ENCODE measurements around the gene CFAP74.
"Not testable (repeated sequence)": the region's sequence is repeated elsewhere in the genome, so short reads cannot be mapped to it uniquely, and the experiment has no call there.

The CFAP74 gene

DNA sequence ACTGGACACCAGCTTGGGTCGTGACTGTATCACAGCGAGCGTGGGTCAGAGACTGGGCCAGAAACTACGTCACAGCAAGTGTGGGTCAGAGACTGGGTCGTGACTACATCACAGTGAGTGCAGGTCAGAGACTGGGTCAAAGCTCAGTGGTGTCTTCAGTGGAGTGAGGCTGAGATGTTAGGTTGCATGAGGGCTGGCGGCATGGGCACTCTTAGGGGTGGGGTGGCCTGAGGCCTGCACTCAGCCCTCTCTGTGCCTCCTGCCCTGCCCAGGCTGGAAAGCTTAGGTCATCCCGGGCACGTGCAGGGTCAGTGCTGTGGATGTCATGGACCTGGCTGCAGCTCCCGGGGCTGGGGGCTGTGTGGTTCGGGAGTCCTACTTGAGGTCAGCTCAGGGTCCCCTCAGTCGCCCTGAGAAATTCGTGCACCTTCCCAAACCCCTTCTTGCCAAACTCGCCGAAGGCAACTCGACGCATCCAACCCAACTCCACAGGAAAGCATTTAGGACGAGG is 19.0 kb downstream of the CFAP74 start:
- no peak for DNase-seq

DNA sequence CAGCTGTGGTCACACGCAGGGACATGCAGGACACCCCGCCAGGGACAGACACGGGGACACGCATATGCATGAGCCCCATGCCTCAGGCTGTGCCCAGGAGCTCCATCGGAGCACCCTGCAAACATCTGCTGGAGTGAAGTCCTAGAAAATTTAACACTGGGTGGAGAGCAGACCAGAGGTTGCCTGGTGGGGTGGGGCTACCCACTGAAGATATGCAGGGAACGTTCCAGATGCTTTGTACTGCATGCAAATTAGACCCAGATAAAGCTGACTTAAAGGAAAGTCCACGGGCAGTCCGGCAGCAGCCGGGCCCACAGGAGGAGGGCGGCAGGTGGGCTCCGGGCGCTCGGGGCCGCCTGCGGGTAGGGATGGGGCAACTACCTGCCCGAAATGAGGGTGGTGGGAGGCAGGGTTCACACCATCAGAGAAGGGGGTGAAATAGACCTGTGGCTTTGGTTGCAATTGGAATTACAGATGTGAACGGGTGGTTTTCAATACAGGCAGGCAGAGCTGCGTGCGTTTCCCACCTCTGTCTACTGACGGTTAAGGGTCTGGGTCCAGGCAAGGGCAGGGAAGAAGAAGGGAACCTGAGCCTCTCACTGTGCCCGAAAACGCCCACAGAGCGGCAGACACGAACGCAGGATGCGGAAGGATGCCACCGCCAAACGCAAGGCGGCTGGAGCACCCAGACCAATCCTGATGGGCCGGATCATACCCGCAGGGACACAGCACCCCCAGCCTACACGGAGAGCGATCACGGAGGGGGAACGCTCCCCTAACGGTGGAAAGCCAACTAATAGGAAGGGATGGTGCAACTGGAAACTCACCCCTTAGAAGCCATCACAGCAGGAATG is 21.0 kb downstream of the CFAP74 start:
- no peak for DNase-seq

DNA sequence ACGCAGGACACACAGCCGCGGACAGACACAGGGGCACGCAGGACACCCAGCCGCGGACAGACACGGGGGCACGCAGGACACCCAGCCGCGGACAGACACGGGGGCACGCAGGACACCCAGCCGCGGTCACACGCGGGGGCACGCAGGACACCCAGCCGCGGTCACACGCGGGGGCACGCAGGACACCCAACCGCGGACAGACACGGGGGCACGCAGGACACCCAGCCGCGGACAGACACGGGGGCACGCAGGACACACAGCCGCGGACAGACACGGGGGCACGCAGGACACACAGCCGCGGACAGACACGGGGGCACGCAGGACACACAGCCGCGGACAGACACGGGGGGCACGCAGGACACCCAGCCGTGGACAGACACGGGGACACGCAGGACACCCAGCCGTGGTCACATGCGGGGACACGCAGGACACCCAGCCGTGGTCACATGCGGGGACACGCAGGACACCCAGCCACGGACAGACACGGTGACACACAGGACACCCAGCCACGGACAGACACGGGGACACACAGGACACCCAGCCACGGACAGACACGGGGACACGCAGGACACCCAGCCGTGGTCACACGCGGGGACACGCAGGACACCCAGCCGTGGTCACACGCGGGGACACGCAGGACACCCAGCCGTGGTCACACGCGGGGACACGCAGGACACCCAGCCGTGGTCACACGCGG is 21.8 kb downstream of the CFAP74 start:
- not testable (repeated sequence) for DNase-seq

DNA sequence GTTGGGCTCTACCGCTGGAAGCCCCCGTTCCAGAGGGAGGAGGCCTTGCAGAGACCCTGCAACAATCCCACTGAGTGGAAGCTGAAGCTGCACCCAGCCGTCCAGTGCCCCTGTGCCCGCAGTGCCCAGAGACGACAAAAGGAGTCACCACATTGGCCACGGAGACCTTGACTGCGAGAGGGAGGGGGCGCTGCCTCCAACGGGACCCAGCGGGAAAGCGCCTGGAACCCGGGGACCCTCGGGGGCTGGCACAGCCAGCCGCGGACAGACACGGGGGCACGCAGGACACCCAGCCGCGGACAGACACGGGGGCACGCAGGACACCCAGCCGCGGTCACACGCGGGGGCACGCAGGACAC is 22.5 kb downstream of the CFAP74 start:
- no peak for DNase-seq

DNA sequence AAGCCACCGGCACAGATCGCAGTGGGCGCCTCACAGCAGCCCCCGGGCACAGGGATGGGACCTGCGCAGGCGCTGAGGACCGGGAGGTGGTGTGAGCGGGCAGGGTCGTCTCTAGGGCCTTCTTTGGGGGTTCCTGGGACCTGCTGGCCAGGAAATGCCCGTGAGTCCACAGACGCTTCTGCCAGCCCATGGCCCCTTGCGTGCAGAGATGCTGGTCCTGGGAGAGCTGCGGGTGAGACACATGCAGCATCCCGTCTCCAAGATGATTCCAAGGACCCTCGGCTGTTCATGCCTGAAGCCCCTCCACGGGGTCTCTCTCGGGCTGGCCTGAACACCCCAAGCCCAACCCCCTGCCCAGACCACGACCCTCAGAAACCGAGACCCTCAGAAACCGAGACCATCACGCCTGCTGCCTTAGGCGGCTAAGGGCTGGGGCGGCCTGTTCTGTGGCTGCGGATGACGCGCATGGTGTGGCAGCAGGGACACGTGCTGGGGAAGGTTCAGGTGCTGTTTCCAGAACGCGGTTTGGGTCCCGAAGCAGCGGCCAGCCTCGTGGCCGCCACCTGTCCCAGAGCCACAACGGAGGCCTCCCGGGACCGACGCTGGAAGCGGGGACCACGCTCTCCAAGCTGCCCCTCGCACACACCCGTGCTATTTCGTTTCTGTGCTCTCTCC is 23.0 kb downstream of the CFAP74 start:
- no peak for DNase-seq

DNA sequence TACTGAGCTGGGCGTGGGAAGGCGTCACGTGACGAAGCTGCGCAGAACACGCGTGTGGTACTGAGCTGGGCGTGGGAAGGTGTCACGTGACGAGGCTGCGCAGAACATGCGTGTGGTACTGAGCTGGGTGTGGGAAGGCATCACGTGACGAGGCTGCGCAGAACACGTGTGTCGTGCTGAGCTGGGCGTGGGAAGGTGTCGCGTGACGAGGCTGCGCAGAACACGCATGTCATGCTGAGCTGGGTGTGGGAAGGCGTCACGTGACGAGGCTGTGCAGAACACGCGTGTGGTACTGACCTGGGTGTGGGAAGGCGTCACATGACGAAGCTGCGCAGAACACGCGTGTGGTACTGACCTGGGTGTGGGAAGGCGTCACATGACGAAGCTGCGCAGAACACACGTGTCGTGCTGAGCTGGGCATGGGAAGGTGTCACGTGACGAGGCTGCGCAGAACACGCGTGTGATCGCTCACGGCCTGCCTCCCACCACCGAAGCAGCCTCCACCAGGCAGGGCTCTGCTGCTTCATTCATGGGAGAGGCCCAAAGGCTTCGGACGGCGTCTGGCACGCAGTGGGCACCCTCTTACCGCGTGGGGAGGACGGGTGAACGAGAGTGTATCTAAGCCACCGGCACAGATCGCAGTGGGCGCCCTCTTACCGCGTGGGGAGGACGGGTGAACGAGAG is 24.0 kb downstream of the CFAP74 start:
- no peak for DNase-seq

DNA sequence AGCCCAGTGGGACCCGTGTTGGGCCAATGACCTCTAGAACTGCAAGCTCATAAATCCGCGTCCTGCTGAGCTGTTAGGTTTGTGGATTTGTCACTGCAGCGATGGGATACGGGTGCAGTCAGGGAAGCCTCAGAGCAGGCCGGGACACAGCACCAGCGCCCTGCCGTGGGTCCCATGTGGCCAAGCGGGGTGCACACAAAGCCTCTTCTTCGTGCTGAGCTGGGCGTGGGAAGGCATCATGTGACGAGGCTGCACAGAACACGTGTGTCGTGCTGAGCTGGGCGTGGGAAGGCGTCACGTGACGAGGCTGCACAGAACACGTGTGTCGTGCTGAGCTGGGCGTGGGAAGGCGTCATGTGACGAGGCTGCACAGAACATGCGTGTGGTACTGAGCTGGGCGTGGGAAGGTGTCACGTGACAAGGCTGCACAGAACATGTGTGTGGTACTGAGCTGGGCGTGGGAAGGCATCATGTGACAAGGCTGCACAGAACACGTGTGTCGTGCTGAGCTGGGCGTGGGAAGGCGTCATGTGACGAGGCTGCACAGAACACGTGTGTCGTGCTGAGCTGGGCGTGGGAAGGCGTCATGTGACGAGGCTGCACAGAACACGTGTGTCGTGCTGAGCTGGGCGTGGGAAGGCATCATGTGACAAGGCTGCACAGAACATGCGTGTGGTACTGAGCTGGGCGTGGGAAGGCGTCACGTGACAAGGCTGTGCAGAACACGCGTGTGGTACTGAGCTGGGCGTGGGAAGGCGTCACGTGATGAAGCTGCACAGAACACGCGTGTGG is 24.7 kb downstream of the CFAP74 start:
- DNase-seq, result not testable (repeated sequence)

DNA sequence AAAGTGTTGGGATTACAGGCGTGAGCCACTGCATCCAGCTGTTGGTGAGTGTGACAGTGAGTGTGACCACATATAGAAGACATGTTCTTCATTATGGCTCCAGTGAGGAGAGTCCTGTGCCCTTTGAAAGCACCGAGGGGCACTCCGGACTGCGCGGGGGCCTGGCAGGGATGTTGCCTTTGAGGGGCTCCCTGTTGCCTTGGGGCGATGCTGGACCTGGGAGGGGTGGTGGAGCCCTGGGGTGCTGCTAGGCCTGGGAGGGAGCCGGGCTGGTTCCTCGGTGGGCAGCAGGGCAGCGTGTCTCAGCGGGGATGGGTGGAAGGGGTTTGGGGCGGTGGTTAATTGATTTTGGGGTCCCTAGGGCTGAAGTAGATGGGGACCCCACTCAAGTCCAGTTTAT is 25.5 kb downstream of the CFAP74 start:
- no peak for DNase-seq

DNA sequence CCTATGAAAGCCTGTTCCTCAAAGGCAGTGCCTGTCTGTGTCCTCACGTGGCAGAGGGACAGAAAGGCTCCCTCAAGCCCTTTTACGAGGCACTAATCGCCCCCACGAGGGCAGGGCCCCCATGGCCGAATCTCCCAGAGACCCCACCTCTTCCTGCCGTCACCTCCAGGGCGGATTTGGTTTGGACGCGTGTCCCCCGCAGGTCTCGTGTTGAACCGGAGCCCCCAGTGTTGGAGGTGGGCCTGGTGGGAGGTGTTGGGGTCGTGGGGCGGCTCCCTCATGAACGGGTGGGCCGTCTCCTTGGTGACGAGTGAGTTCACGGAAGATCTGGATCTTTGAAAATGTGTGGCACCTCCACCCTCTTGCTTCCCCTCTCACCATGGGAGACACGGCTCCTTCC is 27.6 kb downstream of the CFAP74 start:
- DNase-seq, result no peak

DNA sequence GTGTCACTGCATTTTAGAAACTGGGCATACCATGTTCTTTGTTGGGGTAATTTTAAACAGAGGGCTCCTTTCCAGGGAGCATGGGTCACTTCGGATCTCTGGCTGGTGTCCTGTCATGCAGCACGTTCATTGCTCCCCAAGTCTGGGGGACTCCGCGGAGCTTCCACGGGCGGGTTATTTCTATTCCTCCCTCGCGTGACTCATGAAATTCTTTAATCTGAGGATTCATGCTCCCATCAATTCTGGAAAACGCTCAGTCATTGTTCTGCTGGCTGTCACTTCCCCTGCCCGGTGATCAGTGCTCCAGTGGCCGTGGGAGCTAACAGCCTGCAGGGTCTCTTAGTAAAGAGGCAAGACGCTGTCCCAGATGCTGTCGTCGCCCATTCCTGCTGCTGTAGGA is 28.1 kb downstream of the CFAP74 start:
- DNase-seq, result no peak

DNA sequence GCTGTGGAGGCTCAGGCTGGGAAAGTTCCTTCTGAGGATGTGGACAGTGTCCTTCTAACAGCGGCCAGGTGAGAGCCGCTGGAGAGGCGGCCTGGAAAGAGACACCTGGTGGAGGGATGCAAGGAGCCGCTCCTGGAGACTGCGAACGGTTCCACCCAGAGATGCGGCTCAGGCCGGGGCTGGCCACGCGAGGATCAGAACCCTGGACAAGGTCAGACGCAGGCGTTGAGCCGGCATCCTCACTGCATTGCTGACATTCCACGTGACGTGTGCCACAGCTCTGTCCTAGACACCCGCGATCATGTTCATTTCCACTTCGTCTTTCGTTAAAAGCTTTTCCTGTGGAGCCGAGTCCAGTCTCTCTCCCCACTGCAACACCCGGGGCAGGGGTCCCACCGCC is 28.8 kb downstream of the CFAP74 start:
- no peak for DNase-seq

DNA sequence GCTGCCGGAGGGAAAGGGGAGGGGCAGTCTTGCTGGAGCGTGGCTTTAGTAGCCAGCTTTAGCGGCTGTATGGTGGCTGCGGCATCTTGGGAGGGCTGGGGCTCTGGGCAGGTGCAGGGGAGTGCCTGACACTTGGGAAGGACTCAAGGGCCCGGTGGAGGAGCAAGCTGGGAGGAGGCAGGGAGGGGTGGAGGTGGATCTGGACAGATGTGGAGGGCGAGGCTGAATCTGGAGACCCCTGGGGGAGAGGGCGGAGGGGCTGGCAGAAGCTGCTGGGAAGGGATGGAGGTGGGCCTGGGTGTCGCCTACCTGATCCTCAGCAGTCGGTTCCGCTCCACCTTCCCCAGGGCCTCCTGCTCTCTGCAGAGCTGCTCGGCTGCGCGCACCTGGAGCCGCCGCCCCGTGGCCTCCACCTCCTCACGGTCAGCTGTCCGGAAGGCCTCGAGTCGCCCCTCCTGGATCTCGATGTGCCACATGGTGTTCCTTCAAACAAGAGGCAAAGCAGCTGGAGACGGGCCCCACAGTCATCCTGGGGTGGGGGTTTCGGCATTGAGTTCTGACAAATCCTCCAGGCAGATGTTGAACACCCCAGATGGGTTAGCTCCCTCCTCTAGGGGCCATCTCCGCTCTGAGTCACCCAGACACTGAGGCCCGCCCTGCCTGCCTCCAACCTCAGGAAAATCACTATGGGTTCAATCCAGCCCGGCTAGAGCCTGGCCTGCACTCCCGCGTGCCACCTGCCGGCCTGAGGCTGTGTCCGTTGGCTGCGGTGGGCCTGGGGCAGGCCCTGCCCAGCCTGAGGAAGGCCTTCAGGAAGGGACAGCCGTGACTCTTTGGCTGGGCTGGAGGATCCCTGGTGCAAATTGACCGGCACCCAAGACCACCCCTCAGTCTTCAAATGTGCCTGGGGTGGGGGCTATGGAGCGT is 29.6 kb downstream of the CFAP74 start:
- no peak for DNase-seq

DNA sequence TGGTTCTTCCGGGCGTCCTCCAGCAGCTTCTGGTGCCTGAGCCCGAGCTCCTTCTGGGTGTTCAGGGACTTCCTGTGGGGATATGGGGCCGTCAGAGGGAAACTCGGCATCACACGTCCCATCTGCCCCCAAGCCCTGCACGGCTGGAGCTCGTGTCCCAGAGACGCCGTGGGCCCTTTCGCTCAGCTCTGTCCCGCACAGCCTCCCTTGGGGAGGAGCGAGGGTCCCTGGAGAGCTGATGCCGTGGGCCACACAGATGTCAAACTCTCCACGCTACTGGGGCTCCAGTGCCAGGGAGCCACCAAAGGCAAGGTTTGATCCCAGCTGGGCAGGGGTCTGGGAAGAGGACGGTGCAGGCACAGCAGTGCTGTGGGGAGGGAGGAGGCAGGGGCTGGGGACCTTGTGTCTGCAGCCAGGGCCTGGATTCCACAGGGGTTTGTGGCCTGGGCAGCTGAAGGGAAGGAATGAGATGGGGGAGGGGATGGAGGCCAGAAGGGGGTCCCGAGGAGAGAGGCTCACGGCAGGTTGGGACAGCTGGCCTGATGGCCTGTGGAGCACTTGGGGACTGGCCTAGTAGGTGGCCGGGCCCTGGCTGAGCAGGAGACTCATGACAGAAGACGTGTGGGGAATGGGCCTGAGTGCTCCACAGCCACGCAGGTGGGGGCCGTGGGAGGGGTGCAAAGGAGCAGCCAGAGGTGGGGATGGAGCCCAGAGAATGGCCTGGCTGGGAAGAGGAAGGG is 30.4 kb downstream of the CFAP74 start:
- DNase-seq, result no peak

DNA sequence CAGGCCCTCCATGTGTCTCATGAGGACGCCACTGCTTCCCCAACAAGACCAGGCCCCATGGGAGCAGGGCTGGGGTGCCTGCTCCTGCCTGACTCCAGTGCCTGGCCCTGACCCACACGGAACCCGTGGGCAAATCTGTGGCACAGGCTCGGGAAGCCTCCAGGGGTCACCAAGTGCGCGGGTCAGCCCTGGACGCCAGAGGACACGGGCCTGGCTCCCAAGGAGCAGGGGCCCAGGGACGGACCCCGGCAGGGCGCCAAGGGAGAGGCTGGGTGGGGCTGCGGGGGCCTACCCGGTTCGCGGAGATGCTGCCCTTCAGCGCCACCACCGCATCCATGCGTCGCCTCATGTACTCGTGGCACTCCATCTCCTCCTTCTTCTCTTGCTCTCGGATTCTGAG is 31.9 kb downstream of the CFAP74 start:
- no peak for DNase-seq

DNA sequence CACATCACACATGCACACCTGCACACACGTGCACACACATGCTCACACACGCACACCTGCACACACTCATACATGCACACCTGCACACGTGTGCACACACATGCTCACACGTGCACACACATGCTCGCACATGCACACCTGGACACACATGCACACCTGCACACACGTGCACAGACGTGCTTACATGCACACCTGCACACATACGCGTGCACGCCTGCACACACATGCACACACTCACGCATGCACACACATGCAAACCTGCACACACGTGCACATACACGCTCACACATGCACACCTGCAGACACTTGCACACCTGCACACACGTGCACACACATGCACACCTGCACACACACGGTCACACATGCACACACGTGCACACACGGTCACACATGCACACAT is 32.6 kb downstream of the CFAP74 start:
- no peak for DNase-seq

DNA sequence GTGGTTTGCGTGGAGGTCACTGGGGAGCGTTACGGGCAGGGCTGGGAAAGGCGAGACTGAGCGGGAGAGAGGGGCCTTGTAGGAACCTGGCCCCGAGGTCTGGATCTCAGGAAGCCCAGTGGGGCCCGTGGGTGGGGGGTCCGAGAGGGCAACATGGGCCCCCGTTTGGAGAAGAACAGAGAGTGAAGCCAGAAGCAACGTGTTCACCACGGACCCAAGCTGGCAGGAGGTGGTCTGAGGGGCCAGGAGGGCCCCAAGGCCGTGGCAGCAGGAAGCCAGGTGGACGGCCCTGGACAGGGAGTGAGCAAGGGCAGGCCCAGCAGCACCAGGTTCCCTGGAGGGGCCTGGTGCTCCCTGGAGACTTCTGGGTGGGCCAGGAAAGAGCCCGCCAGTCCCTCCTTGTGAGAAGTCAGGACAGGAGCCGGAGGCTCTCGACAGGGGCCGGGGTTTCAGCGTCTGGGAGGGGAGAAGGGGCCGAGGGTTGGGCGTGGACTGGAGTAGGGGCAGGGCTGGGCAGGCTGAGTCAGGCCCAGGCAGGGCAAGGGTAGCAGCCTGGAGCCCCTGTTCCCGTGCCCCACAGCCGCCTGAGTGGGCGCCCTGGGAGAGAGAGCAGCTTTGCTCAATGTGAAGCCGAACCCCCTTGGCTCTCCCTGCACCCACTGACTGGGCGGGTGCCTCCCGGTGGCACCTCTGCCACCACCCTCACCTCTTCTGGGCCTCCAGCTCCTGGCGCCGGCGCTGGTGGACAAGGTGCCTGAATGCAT is 33.5 kb downstream of the CFAP74 start:
- DNase-seq, result no peak

DNA sequence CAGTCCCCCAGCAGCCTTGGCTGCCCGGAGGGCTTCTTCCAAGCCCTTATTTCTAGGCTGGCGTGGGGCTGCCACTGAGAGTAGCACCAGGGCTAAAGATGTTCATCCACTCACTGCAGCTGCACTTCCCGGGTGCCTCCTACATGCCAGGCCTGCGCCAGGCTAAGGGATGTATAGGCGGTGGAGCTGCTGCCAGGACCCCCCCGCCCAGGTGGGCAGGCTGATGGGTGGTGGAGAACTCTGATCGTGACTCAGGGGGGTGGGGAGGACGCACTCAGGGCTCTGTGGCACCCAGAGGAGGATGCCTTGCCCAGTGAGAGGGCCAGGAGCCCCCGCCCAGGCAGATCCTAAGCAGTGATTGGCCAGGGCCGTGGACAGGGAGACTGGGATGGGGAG is 34.1 kb downstream of the CFAP74 start:
- no peak for DNase-seq

DNA sequence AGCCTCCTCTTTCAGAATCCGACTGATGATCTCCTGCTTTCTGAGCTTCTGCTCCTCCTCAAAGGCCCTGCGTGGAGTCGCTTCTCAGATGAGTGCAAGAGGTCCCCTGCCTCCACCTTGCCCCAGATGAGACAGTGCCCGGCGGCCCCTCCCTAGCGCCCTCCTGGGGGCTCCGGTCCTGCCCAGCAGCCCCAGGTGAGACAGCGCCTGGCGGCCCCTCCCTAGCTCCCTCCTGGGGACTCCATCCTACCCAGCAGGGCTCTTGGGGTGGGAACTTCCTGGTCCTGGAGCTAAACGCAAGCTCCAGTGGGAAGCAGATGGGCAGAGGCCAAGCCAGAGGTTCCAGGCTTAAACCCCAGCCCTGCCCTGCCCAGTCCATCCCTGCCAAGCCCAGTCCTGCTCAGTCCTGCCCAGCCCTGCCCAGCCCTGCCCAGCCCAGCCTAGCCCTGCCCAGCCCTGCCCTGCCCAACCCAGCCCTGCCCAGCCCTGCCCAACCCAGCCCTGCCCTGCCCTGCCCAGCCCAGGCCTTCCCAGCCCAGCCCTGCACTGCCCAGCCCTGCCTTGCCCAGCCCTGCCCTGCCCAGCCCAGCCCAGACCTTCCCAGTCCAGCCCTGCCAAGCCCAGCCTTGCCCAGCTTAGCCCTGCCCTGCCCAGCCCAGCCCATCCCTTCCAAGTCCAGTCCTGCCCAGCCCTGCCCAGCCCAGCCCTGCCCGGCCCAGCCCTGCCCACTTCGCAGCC is 34.6 kb downstream of the CFAP74 start:
- DNase-seq, result no peak

DNA sequence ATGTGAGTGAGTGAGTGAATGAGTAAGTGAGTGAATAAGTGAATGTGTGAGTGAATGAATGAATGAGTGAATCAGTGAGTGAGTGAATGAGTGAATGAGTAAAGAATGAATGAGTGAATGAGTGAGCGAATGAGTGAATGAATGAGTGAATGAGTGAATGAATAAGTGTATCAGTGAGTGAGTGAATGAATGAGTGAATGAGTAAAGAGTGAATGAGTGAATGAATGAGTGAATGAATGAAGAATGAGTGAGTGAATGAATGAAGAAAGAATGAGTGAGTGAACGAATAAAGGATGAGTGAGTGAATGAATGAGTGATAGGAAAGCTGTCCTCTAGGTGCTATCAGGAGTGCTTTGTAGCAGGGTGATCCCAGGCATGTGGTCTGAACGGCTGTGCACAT is 35.7 kb downstream of the CFAP74 start:
- no peak for DNase-seq
